KMS-11 (cell line): ENCODE measurements around the gene ARMC2.

ENCODE experiments used
- H2AFZ ChIP-seq: fragments of 200-600 bp; sonication (generic); 2 replicates; pipeline ENCODE4 v1.6.1; 2016; ENCODE audit warnings: antibody characterized with exemption, mixed run types, low read depth
- H3K27ac ChIP-seq: fragments of 200-600 bp; sonication (generic); 2 replicates; pipeline ENCODE4 v1.6.1; 2016; ENCODE audit warnings: mild to moderate bottlenecking, mixed run types
- H3K27me3 ChIP-seq: fragments of 200-600 bp; sonication (generic); 2 replicates; pipeline ENCODE4 v1.6.1; 2017; ENCODE audit warnings: mild to moderate bottlenecking, low read depth, mixed run types, moderate library complexity; ENCODE audit not compliant: insufficient read depth
- H3K36me3 ChIP-seq: fragments of 200-600 bp; sonication (generic); 2 replicates; pipeline ENCODE4 v1.6.1; 2017; ENCODE audit warnings: mild to moderate bottlenecking, mixed run types; ENCODE audit not compliant: insufficient read depth
- H3K4me1 ChIP-seq: fragments of 200-600 bp; sonication (generic); 2 replicates; pipeline ENCODE4 v1.6.1; 2016; ENCODE audit warnings: mild to moderate bottlenecking, low read depth, mixed run types; ENCODE audit not compliant: poor library complexity, severe bottlenecking
- H3K4me2 ChIP-seq: fragments of 200-600 bp; sonication (generic); 2 replicates; pipeline ENCODE4 v1.7.0; 2016; ENCODE audit warnings: mild to moderate bottlenecking, mixed run types
- H3K4me3 ChIP-seq: fragments of 200-600 bp; sonication (generic); IDR thresholded peaks from 2 replicates; pipeline ENCODE4 v1.6.1; 2017; ENCODE audit warnings: low read depth, low read length, mixed read lengths; ENCODE audit not compliant: insufficient read depth
- H3K79me2 ChIP-seq: fragments of 200-600 bp; sonication (generic); 2 replicates; pipeline ENCODE4 v1.6.1; 2016; ENCODE audit warnings: low read depth, mixed run types; ENCODE audit not compliant: insufficient read depth
- H3K9ac ChIP-seq: fragments of 200-600 bp; sonication (generic); 2 replicates; pipeline ENCODE4 v1.6.1; 2016; ENCODE audit warnings: mild to moderate bottlenecking, mixed run types
- H4K20me1 ChIP-seq: fragments of 200-600 bp; sonication (generic); 2 replicates; pipeline ENCODE4 v1.6.1; 2016; ENCODE audit warnings: mild to moderate bottlenecking, mixed run types; ENCODE audit not compliant: insufficient read depth
- TF ChIP-seq, protein P1 (sequence below): fragments of 200-600 bp; sonication (generic); conservative IDR thresholded peaks from 2 replicates; pipeline ENCODE4 v1.6.1; 2017; ENCODE audit warnings: low read depth, mild to moderate bottlenecking, antibody characterized with exemption, low read length, moderate library complexity, mixed read lengths

ARMC2 gene

DNA sequence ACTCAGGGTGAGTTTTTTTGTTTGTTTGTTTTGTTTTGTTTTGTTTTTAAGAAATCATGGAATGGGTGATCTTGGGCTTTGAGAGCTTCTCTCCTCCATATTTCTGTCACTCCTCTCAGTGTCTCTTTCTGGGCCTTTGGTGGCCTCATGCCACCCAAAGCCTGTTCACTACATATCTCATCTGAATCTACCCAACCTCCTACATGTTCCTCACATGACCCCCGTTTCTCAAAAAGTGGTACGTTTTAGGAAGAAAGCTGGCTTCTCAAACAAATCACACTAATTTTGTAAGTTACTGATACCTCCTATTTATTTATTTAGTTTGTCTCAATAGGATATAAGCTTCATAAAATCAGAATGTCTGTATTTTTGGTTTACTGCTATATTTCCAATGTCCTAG, 166.4 kb downstream of the ARMC2 start:
- Histone ChIP-seq H4K20me1 (no peaks in the 10 kb centered on the region), H3K4me1 (peaks cover 9% of the 10 kb centered on the region), H3K9ac (no peak overlapping the region), H3K27me3 (no peaks in the 10 kb centered on the region), H3K4me3 (no peak overlapping the region), H3K4me2 (no peak overlapping the region), H3K27ac (no peak overlapping the region), H3K36me3 (no peaks in the 10 kb centered on the region), H3K79me2 (no peaks in the 10 kb centered on the region), H2AFZ (no peak overlapping the region)
- TF ChIP-seq, protein P1, sequence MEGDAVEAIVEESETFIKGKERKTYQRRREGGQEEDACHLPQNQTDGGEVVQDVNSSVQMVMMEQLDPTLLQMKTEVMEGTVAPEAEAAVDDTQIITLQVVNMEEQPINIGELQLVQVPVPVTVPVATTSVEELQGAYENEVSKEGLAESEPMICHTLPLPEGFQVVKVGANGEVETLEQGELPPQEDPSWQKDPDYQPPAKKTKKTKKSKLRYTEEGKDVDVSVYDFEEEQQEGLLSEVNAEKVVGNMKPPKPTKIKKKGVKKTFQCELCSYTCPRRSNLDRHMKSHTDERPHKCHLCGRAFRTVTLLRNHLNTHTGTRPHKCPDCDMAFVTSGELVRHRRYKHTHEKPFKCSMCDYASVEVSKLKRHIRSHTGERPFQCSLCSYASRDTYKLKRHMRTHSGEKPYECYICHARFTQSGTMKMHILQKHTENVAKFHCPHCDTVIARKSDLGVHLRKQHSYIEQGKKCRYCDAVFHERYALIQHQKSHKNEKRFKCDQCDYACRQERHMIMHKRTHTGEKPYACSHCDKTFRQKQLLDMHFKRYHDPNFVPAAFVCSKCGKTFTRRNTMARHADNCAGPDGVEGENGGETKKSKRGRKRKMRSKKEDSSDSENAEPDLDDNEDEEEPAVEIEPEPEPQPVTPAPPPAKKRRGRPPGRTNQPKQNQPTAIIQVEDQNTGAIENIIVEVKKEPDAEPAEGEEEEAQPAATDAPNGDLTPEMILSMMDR, result no peak

DNA sequence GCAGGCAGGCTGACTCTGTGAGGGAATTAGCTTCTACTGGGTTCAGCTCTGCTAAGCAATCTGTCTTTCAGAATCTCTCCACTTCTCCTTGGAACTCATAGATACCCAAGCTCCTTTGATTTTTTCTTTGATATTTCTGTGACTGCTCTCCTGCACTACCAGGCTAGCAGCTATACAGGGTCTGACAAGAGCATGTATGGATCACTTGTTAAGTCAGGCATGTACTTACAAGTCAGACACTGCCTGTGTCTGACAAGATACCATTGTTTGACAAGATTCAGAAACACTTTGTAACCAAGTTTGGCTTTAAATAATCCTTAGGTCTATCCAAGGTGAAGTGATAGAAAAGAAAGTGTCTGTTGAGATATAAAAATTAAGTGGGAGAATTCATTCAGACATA, 167.0 kb downstream of the ARMC2 start:
- no peak overlapping the region for H3K9ac ChIP-seq
- no peak overlapping the region for H2AFZ ChIP-seq
- no peak overlapping the region for H3K27ac ChIP-seq
- no peaks in the 10 kb centered on the region for H3K27me3 ChIP-seq
- H3K36me3 ChIP-seq, result no peaks in the 10 kb centered on the region
- H3K4me2 ChIP-seq, result no peak overlapping the region
- H4K20me1 ChIP-seq, result no peaks in the 10 kb centered on the region
- TF ChIP-seq, protein P1, result no peak
- peaks cover 6% of the 10 kb centered on the region for H3K4me1 ChIP-seq
- no peaks in the 10 kb centered on the region for H3K79me2 ChIP-seq
- H3K4me3 ChIP-seq, result no peak overlapping the region

DNA sequence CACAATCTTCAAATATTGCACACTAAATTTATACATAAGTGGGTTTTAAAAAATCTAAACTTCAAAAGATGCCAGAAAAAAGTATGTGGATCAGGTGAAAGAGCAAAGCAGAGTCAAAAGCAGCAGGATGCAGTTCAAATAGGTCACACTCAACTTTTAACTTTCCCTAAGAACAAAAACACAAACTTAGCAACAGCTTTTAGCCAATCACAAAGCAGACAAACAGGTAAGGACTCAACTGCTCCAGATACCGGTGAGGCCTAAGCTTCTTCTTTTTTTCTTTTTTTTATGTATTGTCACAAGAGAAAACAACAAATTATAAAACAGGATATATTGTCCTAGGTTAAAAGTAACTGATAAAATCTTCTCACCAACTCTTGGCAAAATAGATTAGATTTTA, 171.7 kb downstream of the ARMC2 start:
- Histone ChIP-seq H4K20me1 (no peaks in the 10 kb centered on the region), H2AFZ (no peak overlapping the region), H3K4me2 (no peak overlapping the region), H3K36me3 (no peaks in the 10 kb centered on the region), H3K4me1 (peaks cover 9% of the 10 kb centered on the region), H3K79me2 (no peaks in the 10 kb centered on the region), H3K27ac (no peak overlapping the region), H3K27me3 (no peaks in the 10 kb centered on the region), H3K9ac (no peak overlapping the region), H3K4me3 (no peak overlapping the region)
- TF ChIP-seq, protein P1, result no peak

DNA sequence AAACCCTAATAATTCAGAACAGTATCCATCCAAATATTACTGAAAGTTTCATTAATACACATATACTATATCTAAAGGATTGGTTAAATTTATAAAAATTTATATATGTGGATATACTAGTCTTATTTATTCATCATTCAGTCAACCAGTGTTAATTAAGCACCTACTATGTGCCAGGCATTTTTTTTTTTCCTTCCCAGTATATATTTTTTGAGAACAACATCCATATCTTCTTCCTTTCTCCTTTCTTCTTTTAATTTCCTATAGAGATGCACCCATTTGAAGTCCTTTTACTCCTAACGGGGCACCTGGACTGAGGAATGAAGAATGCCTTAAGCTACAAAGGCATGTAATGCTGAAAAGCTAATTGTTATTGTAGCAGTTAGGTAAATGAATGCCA, 173.6 kb downstream of the ARMC2 start:
- Histone ChIP-seq H3K4me2 (no peak overlapping the region), H2AFZ (no peak overlapping the region), H4K20me1 (no peaks in the 10 kb centered on the region), H3K27me3 (no peaks in the 10 kb centered on the region), H3K9ac (no peak overlapping the region), H3K79me2 (no peaks in the 10 kb centered on the region), H3K4me1 (peaks cover 9% of the 10 kb centered on the region), H3K36me3 (no peaks in the 10 kb centered on the region), H3K4me3 (no peak overlapping the region), H3K27ac (no peak overlapping the region)
- TF ChIP-seq, protein P1, result no peak
